Activated CD4-positive, CD25-positive, alpha-beta regulatory T cell treated with anti-CD3 and anti-CD28 coated beads, Interleukin-2, amount 50 U/mL, for 24 hours (primary cell): Measurements from ENCODE around the gene IFI6.
"Not testable (repeated sequence)": the region's sequence is repeated elsewhere in the genome, so short reads cannot be mapped to it uniquely, and the experiment has no call there.

Source experiments
- ATAC-seq, 2 donors: fragments of 150-1000 bp; cut with Tn5 transposase; one replicate each; pipeline ENCODE4 v1.10.0; 2021; ENCODE audit warnings: mild to moderate bottlenecking in 1 of 2, moderate library complexity in 1 of 2

The IFI6 gene

DNA sequence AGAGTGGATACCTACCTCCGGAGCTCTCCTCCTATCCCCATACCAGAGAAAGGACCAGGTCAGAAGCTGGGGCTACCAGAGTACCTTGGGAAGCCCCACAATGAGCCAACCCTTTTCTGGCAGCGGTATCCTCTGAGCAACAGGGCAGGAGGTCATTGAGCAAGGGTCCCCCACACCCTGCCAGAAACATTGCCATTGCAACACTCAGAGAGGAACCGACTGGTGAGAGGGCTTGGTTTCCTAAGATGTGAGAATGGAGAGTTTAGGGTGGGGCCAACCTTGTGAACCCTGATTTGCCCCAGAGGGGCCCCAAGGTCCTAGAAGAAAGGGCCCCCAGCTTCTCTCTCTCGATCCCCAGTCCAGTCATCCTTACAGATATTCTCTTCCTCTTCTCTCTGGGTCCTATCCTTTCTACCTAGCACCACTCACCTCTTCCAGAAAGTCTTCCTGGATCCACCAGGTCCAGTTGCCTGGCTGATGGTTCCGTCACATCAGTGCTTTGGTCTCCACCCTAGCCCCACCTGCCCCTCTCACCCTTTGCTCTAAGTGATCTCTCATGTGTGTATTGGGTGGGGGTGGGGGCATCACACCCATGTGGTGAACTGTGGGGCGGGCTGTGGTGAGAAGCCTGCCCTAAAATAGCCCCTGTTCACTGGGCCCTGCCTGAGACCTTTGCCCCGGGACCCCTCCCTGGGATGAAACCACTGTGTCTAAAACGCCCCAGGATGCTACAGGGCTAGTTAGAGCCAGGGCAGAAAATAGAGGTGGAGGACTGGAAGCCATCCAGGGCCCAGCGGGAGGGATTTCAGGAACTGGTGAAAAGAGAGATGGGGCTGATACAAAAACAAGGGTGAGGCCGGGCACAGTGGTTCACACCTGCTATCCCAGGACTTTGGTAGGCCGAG is 45.7 kb downstream of the IFI6 start:
- ATAC-seq: no peak

DNA sequence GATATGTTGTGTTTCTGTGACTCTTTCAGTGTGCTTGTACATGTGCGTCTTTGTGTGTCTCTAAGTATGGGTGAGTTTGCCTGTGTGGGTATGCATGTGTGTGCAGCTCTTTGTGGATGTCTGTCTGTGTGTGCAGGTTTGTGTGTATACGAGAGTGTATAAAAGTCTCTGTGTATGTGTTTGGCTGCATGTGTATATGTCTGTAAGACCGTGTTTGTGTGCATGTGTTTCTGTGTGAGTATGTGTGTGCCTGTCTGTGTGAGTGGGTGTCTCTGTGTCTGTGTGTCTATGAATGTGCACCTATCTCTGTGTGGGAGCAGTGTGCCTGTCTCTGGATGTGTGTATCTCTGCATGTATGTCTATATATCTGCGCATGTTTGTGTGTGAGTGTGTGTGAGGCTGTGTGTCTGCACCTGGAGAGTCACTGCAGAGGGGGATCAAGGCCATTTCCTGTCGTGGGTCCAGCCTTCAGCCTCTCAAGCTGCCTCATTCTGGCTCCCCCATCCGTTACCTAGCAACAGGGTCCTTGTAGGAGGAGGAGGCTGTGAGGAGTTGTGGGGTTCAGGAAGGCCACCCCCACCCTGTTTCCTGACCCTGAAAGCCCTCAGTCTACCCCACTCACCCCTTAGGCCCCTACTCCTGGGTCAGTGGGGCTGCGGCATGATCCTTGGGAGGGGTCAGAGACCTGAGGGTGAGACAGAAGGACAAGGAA is 47.4 kb downstream of the IFI6 start:
- peak in 1 of 2 donors; percentile 18 for ATAC-seq

DNA sequence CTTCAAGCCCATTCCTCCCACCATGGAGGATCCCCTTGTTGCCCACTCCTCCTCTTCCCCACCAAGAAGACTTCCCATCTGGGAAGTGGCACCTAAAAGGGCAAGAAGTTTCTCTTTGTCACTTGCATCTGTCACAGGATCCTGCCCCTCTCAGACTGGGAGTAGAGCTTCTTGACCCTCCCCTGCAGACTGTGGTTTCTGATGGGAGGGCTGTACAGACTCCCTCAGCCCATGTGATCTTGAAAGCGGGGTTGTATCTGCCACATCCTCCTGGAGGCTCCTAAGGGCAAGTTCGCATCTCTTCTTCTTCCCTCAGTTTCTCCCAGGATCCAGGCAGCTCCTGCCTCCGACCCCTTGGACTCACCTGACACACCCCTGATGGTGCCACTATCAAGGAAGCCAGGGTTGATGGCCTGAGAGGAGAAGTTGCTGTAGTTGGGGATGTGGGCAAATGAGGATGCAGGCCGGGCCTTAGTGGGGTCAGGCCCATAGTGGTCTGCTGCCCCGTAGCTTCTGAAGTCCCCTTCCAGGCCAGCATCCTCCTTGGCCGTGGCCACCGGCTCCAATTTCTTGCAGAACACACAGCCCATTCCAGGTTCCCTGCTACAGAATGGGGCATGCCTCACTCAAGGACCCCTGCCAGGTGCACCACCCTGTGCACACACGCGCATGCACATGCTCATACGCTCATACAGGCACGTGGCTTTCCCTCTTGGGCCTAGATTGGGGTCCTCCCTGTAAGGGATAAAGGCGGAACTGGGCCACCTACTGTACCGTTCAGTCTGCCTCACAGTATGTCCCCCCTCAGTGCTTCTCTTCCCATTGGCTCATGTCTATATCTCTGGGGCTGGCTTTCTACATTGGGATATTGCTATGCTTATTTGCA is 48.4 kb downstream of the IFI6 start:
- no peak for ATAC-seq

- ATAC-seq: no peak
Measured at GRCh38 chr1:27622828-27623227, 49.2 kb downstream of the IFI6 start.

GRCh38 chr1:27621051-27621920 is 50.7 kb downstream of the IFI6 start:
- no peak for ATAC-seq

GRCh38 chr1:27619782-27620438 is 52.1 kb downstream of the IFI6 start:
- ATAC-seq: not testable (repeated sequence)

DNA sequence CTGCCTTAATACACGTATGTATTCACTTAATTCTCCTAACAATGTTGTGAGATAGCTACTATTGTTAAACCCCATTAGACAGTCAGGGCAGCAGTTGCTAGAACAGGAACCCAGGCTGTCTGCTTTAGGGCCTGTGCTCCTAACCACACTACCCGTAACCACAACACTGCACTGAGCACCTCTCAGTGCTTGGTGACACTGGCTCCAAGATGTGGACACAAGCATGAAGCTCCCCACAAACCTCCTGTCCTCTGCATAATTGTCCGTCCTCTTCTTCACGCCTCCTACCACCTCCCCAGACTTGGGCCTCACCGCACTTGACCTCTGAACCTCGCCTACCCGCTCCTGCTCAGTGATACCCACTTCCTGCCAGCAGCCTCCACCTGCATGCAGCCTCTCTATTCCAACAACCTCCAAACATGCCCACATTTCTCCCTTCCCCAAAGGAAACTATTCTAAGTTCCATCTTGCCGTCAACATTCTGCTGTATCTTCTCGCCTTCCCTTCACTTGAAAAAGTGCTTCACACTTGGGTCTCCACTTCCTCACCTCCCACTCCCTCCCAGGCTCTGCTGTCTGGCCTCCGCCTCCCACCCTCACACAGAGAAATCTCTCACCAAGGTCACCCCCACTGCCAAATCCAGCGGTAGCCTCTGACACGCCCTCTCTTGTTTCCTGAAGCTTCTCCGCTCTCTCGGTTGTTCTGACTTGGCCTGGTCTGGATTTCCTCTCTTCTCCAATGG is 53.5 kb downstream of the IFI6 start:
- peak; percentile 82 to 88 for ATAC-seq

DNA sequence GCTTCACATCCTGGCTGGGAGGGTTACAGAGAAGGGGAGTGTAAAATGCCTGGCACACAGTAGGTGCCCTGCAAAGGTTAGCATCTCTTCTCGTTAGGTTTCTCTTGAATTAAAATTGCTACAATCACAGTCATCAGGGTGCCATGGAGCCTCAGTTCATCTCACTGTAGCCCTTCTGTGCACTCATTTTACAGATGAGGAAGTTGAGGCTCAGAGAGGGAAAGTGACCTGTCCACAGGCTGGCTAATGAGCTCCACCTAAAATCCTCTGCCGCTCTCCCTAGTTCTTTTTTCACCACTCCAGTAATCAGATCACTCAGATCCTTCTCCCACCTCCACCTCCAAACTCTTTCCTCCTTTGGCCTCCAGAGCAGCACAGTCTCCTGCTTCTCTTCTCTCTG is 54.6 kb downstream of the IFI6 start:
- no peak for ATAC-seq

- ATAC-seq: no peak
Measured at GRCh38 chr1:27616441-27616840, 55.6 kb downstream of the IFI6 start.
